ENCODE measurements around the gene TRNT1. TPM values are rescaled to one million over a fixed set of nuclear protein-coding genes. Genes with fewer than 3 reads are reported as not detected.
A peak's percentile ranks its signal among the peaks of the same experiment; 100 is the strongest.

The TRNT1 gene
- total RNA-seq, 2 donors from 2014 or later: 29.7 to 70.0 TPM

GRCh38 chr3:3129579-3129978, 2.8 kb downstream of the TRNT1 start:
- no peaks in the 10 kb centered on the region for H3K27me3 Mint-ChIP-seq
- no peaks in the 10 kb centered on the region for H3K9me3 Mint-ChIP-seq
- DNase-seq (ENCODE audit: low spot score): no peak
- H3K4me3 Mint-ChIP-seq: peak overlapping the region; percentile 99
- H3K4me1 Mint-ChIP-seq (ENCODE audit: low read depth in 2 of 2): peaks cover 32 to 48% of the 10 kb centered on the region in 2 donors
- ATAC-seq: peak in 1 of 2 donors; percentile 40
- peak overlapping the region; percentile 99 to 100 for H3K27ac Mint-ChIP-seq
- H3K36me3 Mint-ChIP-seq: peaks cover 23% of the 10 kb centered on the region

- peaks cover 25% of the 10 kb centered on the region for H3K36me3 Mint-ChIP-seq
- DNase-seq (ENCODE audit: low spot score) (no peak), ATAC-seq (no peak)
- H3K4me1 Mint-ChIP-seq (ENCODE audit: low read depth in 2 of 2): peaks cover 29 to 42% of the 10 kb centered on the region in 2 donors
- no peak overlapping the region for H3K27ac Mint-ChIP-seq
- H3K9me3 Mint-ChIP-seq: no peaks in the 10 kb centered on the region
- H3K27me3 Mint-ChIP-seq: no peaks in the 10 kb centered on the region
- no peak overlapping the region for H3K4me3 Mint-ChIP-seq
Observed at GRCh38 chr3:3133500-3133899, 6.8 kb downstream of the TRNT1 start.

- Mint-ChIP-seq H3K4me3 (peak overlapping the region; percentile 41), H3K27ac (peak overlapping the region; percentile 60 to 67), H3K4me1 (ENCODE audit: low read depth in 2 of 2) (peaks cover 24 to 41% of the 10 kb centered on the region in 2 donors), H3K27me3 (no peaks in the 10 kb centered on the region), H3K9me3 (no peaks in the 10 kb centered on the region), H3K36me3 (peaks cover 26% of the 10 kb centered on the region)
- DNase-seq (ENCODE audit: low spot score): no peak
- ATAC-seq: peak; percentile 74 to 82
Observed at GRCh38 chr3:3134750-3135448, 8.2 kb downstream of the TRNT1 start.

- Mint-ChIP-seq H3K9me3 (no peaks in the 10 kb centered on the region), H3K27me3 (no peaks in the 10 kb centered on the region), H3K36me3 (peaks cover 32% of the 10 kb centered on the region), H3K4me1 (ENCODE audit: low read depth in 2 of 2) (peaks cover 29 to 48% of the 10 kb centered on the region in 2 donors), H3K27ac (peak overlapping the region; percentile 40 to 64), H3K4me3 (no peak overlapping the region)
- ATAC-seq (no peak), DNase-seq (ENCODE audit: low spot score) (no peak)
Observed at GRCh38 chr3:3137526-3137925, 10.8 kb downstream of the TRNT1 start.

- H3K4me1 Mint-ChIP-seq (ENCODE audit: low read depth in 2 of 2): peaks cover 11 to 27% of the 10 kb centered on the region in 2 donors
- H3K36me3 Mint-ChIP-seq: peaks cover 42% of the 10 kb centered on the region
- H3K4me3 Mint-ChIP-seq: no peak overlapping the region
- DNase-seq (ENCODE audit: low spot score) (no peak), ATAC-seq (peak in 1 of 2 donors; percentile 56)
- H3K27ac Mint-ChIP-seq: peak overlapping the region; percentile 16 to 50
- no peaks in the 10 kb centered on the region for H3K9me3 Mint-ChIP-seq
- H3K27me3 Mint-ChIP-seq: no peaks in the 10 kb centered on the region
Observed at GRCh38 chr3:3141939-3142338, 15.2 kb downstream of the TRNT1 start.

GRCh38 chr3:3145831-3146230, 19.1 kb downstream of the TRNT1 start:
- Mint-ChIP-seq H3K36me3 (peaks cover 33% of the 10 kb centered on the region), H3K4me3 (no peak overlapping the region), H3K4me1 (ENCODE audit: low read depth in 2 of 2) (peaks cover 5 to 22% of the 10 kb centered on the region in 2 donors), H3K27ac (peak overlapping the region; percentile 45 to 50), H3K9me3 (no peaks in the 10 kb centered on the region), H3K27me3 (no peaks in the 10 kb centered on the region)
- ATAC-seq (no peak), DNase-seq (ENCODE audit: low spot score) (no peak)

GRCh38 chr3:3149560-3149959, 22.8 kb downstream of the TRNT1 start:
- Mint-ChIP-seq H3K27me3 (no peaks in the 10 kb centered on the region), H3K4me3 (no peak overlapping the region), H3K4me1 (ENCODE audit: low read depth in 2 of 2) (peaks cover 2 to 9% of the 10 kb centered on the region in 2 donors), H3K27ac (peak overlapping the region; percentile 63 to 68), H3K9me3 (no peaks in the 10 kb centered on the region), H3K36me3 (peaks cover 39% of the 10 kb centered on the region)
- no peak for DNase-seq (ENCODE audit: low spot score)
- ATAC-seq: no peak

GRCh38 chr3:3151513-3151912, 24.8 kb downstream of the TRNT1 start:
- Mint-ChIP-seq H3K27me3 (no peaks in the 10 kb centered on the region), H3K4me3 (no peak overlapping the region), H3K4me1 (ENCODE audit: low read depth in 2 of 2) (peaks cover 6 to 10% of the 10 kb centered on the region in 2 donors), H3K36me3 (peaks cover 46% of the 10 kb centered on the region), H3K9me3 (no peaks in the 10 kb centered on the region), H3K27ac (peak overlapping the region in 1 of 2 donors; percentile 29)
- no peak for ATAC-seq
- no peak for DNase-seq (ENCODE audit: low spot score)

GRCh38 chr3:3154879-3155610, 28.3 kb downstream of the TRNT1 start:
- H3K27me3 Mint-ChIP-seq: no peaks in the 10 kb centered on the region
- DNase-seq (ENCODE audit: low spot score): no peak
- no peaks in the 10 kb centered on the region for H3K9me3 Mint-ChIP-seq
- peak overlapping the region; percentile 16 to 49 for H3K27ac Mint-ChIP-seq
- no peak for ATAC-seq
- peaks cover 47% of the 10 kb centered on the region for H3K36me3 Mint-ChIP-seq
- no peak overlapping the region for H3K4me3 Mint-ChIP-seq
- H3K4me1 Mint-ChIP-seq (ENCODE audit: low read depth in 2 of 2): peaks cover 6 to 24% of the 10 kb centered on the region in 2 donors

- Mint-ChIP-seq H3K36me3 (peaks cover 49% of the 10 kb centered on the region), H3K27me3 (no peaks in the 10 kb centered on the region), H3K27ac (peak overlapping the region in 1 of 2 donors; percentile 32), H3K9me3 (no peaks in the 10 kb centered on the region), H3K4me3 (no peak overlapping the region), H3K4me1 (ENCODE audit: low read depth in 2 of 2) (peaks cover 7 to 32% of the 10 kb centered on the region in 2 donors)
- no peak for DNase-seq (ENCODE audit: low spot score)
- no peak for ATAC-seq
Observed at GRCh38 chr3:3157484-3157883, 30.7 kb downstream of the TRNT1 start.

- H3K27ac Mint-ChIP-seq: peak overlapping the region; percentile 25 to 40
- DNase-seq (ENCODE audit: low spot score): no peak
- H3K4me1 Mint-ChIP-seq (ENCODE audit: low read depth in 2 of 2): peaks cover 8 to 63% of the 10 kb centered on the region in 2 donors
- no peak for ATAC-seq
- no peaks in the 10 kb centered on the region for H3K9me3 Mint-ChIP-seq
- peaks cover 47% of the 10 kb centered on the region for H3K36me3 Mint-ChIP-seq
- H3K27me3 Mint-ChIP-seq: no peaks in the 10 kb centered on the region
- H3K4me3 Mint-ChIP-seq: no peak overlapping the region
Observed at GRCh38 chr3:3160826-3161225, 34.1 kb downstream of the TRNT1 start.

GRCh38 chr3:3165241-3165640, 38.5 kb downstream of the TRNT1 start:
- Mint-ChIP-seq H3K27ac (peak overlapping the region; percentile 77 to 86), H3K9me3 (no peaks in the 10 kb centered on the region), H3K4me1 (ENCODE audit: low read depth in 2 of 2) (peaks cover 13 to 48% of the 10 kb centered on the region in 2 donors), H3K27me3 (no peaks in the 10 kb centered on the region), H3K4me3 (peak overlapping the region; percentile 55), H3K36me3 (peaks cover 45% of the 10 kb centered on the region)
- DNase-seq (ENCODE audit: low spot score) (no peak), ATAC-seq (peak in 1 of 2 donors; percentile 86)

- H3K9me3 Mint-ChIP-seq: no peaks in the 10 kb centered on the region
- H3K27me3 Mint-ChIP-seq: no peaks in the 10 kb centered on the region
- peak overlapping the region; percentile 69 to 86 for H3K27ac Mint-ChIP-seq
- ATAC-seq: peak in 1 of 2 donors; percentile 25
- peaks cover 13 to 46% of the 10 kb centered on the region in 2 donors for H3K4me1 Mint-ChIP-seq (ENCODE audit: low read depth in 2 of 2)
- H3K36me3 Mint-ChIP-seq: peaks cover 42% of the 10 kb centered on the region
- no peak for DNase-seq (ENCODE audit: low spot score)
- peak overlapping the region; percentile 69 for H3K4me3 Mint-ChIP-seq
Observed at GRCh38 chr3:3165650-3166049, 38.9 kb downstream of the TRNT1 start.

GRCh38 chr3:3170998-3171397, 44.3 kb downstream of the TRNT1 start:
- ATAC-seq: no peak
- H3K36me3 Mint-ChIP-seq: peaks cover 22% of the 10 kb centered on the region
- H3K27ac Mint-ChIP-seq: peak overlapping the region; percentile 89 to 93
- no peak for DNase-seq (ENCODE audit: low spot score)
- H3K4me1 Mint-ChIP-seq (ENCODE audit: low read depth in 2 of 2): peaks cover 25 to 44% of the 10 kb centered on the region in 2 donors
- H3K9me3 Mint-ChIP-seq: no peaks in the 10 kb centered on the region
- no peak overlapping the region for H3K4me3 Mint-ChIP-seq
- H3K27me3 Mint-ChIP-seq: no peaks in the 10 kb centered on the region

Measured in natural killer cell treated with Interleukin-12 subunit alpha and Interleukin-12 subunit beta and Interleukin-15 and Interleukin-18, amount 100 ng/mL, for 72 hours (primary cell).